ENCODE data around the gene SH2D6.
A peak's percentile ranks its signal among the peaks of the same experiment; 100 is the strongest.
"Not testable (repeated sequence)": the region's sequence is repeated elsewhere in the genome, so short reads cannot be mapped to it uniquely, and the experiment has no call there.

SH2D6 gene

GRCh38 chr2:85422072-85422457 is 3.6 kb downstream of the SH2D6 start:
- DNase-seq: no peak

GRCh38 chr2:85423525-85423924 is 5.0 kb downstream of the SH2D6 start:
- DNase-seq: no peak

GRCh38 chr2:85425588-85425987 is 7.1 kb downstream of the SH2D6 start:
- no peak for DNase-seq

GRCh38 chr2:85427300-85427835 is 8.9 kb downstream of the SH2D6 start:
- peak; percentile 37 to 63 (median 60) for DNase-seq

GRCh38 chr2:85428343-85428881 is 9.9 kb downstream of the SH2D6 start:
- DNase-seq: peak; percentile 78 to 94 (median 88)

- DNase-seq: peak in 3 of 4 experiments; percentile 43 to 58 (median 51)
These were observed 10.9 kb downstream of the SH2D6 start for GRCh38 chr2:85429213-85429923.

GRCh38 chr2:85429924-85430289 is 11.4 kb downstream of the SH2D6 start:
- no peak for DNase-seq

- no peak for DNase-seq
These were observed 12.4 kb downstream of the SH2D6 start for GRCh38 chr2:85430752-85431569.

- no peak for DNase-seq
These were observed 13.2 kb downstream of the SH2D6 start for GRCh38 chr2:85431570-85432205.

- DNase-seq: no peak
These were observed 15.1 kb downstream of the SH2D6 start for GRCh38 chr2:85433511-85434089.

- DNase-seq: peak; percentile 55 to 73 (median 70)
These were observed 16.2 kb downstream of the SH2D6 start for GRCh38 chr2:85434696-85435095.

- peak in 1 of 4 experiments; percentile 29 for DNase-seq
These were observed 16.9 kb downstream of the SH2D6 start for GRCh38 chr2:85435220-85435958.

GRCh38 chr2:85435981-85436835 is 17.7 kb downstream of the SH2D6 start:
- no peak for DNase-seq

- DNase-seq: peak in 2 of 4 experiments; percentile 28 to 31
These were observed 18.4 kb downstream of the SH2D6 start for GRCh38 chr2:85436836-85437487.

GRCh38 chr2:85437488-85438200 is 19.1 kb downstream of the SH2D6 start:
- DNase-seq: peak; percentile 95 to 98 (median 98)

GRCh38 chr2:85438201-85439024 is 19.9 kb downstream of the SH2D6 start:
- DNase-seq: peak; percentile 47 to 61 (median 59)

GRCh38 chr2:85439025-85439472 is 20.5 kb downstream of the SH2D6 start:
- DNase-seq: no peak

- not testable (repeated sequence) for DNase-seq
These were observed 21.1 kb downstream of the SH2D6 start for GRCh38 chr2:85439569-85439968.
